ENCODE data around the gene MEMO1.
"Not testable (repeated sequence)": the region's sequence is repeated elsewhere in the genome, so short reads cannot be mapped to it uniquely, and the experiment has no call there.

MEMO1 gene

GRCh38 chr2:31956934-31957333, 53.9 kb downstream of the MEMO1 start:
- DNase-seq = not testable (repeated sequence)

GRCh38 chr2:31956312-31956711, 54.5 kb downstream of the MEMO1 start:
- no peak for DNase-seq

- not testable (repeated sequence) for DNase-seq
These were observed 57.7 kb downstream of the MEMO1 start for GRCh38 chr2:31953095-31953494.

GRCh38 chr2:31950946-31951562, 59.8 kb downstream of the MEMO1 start:
- no peak for DNase-seq

GRCh38 chr2:31947871-31948270, 62.9 kb downstream of the MEMO1 start:
- no peak for DNase-seq

GRCh38 chr2:31946838-31947237, 64.0 kb downstream of the MEMO1 start:
- no peak for DNase-seq

GRCh38 chr2:31945572-31945935, 65.3 kb downstream of the MEMO1 start:
- DNase-seq = no peak

- no peak for DNase-seq
These were observed 65.8 kb downstream of the MEMO1 start for GRCh38 chr2:31944828-31945571.

- DNase-seq = no peak
These were observed 67.1 kb downstream of the MEMO1 start for GRCh38 chr2:31943636-31944225.

GRCh38 chr2:31940920-31941319, 69.9 kb downstream of the MEMO1 start:
- no peak for DNase-seq

- DNase-seq = no peak
These were observed 73.1 kb downstream of the MEMO1 start for GRCh38 chr2:31937741-31938140.

- DNase-seq = no peak
These were observed 75.4 kb downstream of the MEMO1 start for GRCh38 chr2:31935370-31935769.

- no peak for DNase-seq
These were observed 77.7 kb downstream of the MEMO1 start for GRCh38 chr2:31933066-31933465.

- DNase-seq = no peak
These were observed 78.2 kb downstream of the MEMO1 start for GRCh38 chr2:31932589-31932988.

- no peak for DNase-seq
These were observed 78.9 kb downstream of the MEMO1 start for GRCh38 chr2:31931916-31932315.

- DNase-seq = no peak
These were observed 85.3 kb downstream of the MEMO1 start for GRCh38 chr2:31925517-31925916.

- no peak for DNase-seq
These were observed 87.1 kb downstream of the MEMO1 start for GRCh38 chr2:31923662-31924061.

GRCh38 chr2:31922542-31923408, 88.0 kb downstream of the MEMO1 start:
- no peak for DNase-seq

GRCh38 chr2:31920962-31921361, 89.8 kb downstream of the MEMO1 start:
- DNase-seq = no peak

GRCh38 chr2:31919499-31919898, 91.3 kb downstream of the MEMO1 start:
- DNase-seq = no peak

GRCh38 chr2:31909661-31910060, 101.1 kb downstream of the MEMO1 start:
- DNase-seq = no peak

- DNase-seq = not testable (repeated sequence)
These were observed 103.3 kb downstream of the MEMO1 start for GRCh38 chr2:31907491-31907890.

- DNase-seq = no peak
These were observed 107.6 kb downstream of the MEMO1 start for GRCh38 chr2:31903109-31903780.
